Natural killer cell (primary cell): ENCODE measurements around the gene CLDN22. TPM values are rescaled to one million over a fixed set of nuclear protein-coding genes. Genes with fewer than 3 reads are reported as not detected.

Experiments
- ATAC-seq, 3 donors: fragments of 150-1000 bp in 2 of 3; fragments of 200-7000 bp in 1 of 3; cut with Tn5 transposase; 1 replicate in 1 of 3; 2 replicates in 2 of 3; pipeline ENCODE4 v1.10.0; 2021; ENCODE audit warnings: mild to moderate bottlenecking in 2 of 3, moderate library complexity in 2 of 3
- DNase-seq, 2 donors: peaks; one replicate each; pipeline versions ENCODE4 v3.0.0 to v3.0.0-alpha.2; 2013 to 2021; ENCODE audit warnings: mixed read lengths in 1 of 2
- H3K27ac ChIP-seq: one replicate; pipeline ENCODE4 v1.5.1; 2013; ENCODE audit warnings: mild to moderate bottlenecking, low read length
- H3K27me3 ChIP-seq: one replicate; pipeline ENCODE4 v1.6.1; 2013; ENCODE audit warnings: low read length; ENCODE audit not compliant: control insufficient read depth, insufficient read depth
- H3K36me3 ChIP-seq: one replicate; pipeline ENCODE4 v1.6.1; 2013; ENCODE audit warnings: low read length; ENCODE audit not compliant: control insufficient read depth, insufficient read depth
- H3K4me1 ChIP-seq: one replicate; pipeline ENCODE4 v1.6.1; 2013; ENCODE audit warnings: low read length; ENCODE audit not compliant: control insufficient read depth, insufficient read depth
- H3K4me3 ChIP-seq: one replicate; pipeline ENCODE4 v1.5.1; 2013; ENCODE audit warnings: low read length
- H3K9me3 ChIP-seq: one replicate; pipeline ENCODE4 v1.6.1; 2013; ENCODE audit warnings: low read length; ENCODE audit not compliant: control insufficient read depth, insufficient read depth
- H3K27ac Mint-ChIP-seq, 2 donors: one replicate each; pipeline ENCODE4 v1.8.0; 2022; ENCODE audit warnings: mild to moderate bottlenecking in 2 of 2, mixed read lengths in 2 of 2, moderate library complexity in 1 of 2
- H3K27me3 Mint-ChIP-seq, 2 donors: one replicate each; pipeline ENCODE4 v1.8.0; 2022; ENCODE audit warnings: low read depth in 2 of 2, mixed read lengths in 2 of 2
- H3K36me3 Mint-ChIP-seq: one replicate; pipeline ENCODE4 v1.8.0; 2022; ENCODE audit warnings: mixed read lengths
- H3K4me1 Mint-ChIP-seq, 2 donors: one replicate each; pipeline ENCODE4 v1.8.0; 2022; ENCODE audit warnings: mixed read lengths in 2 of 2
- H3K4me3 Mint-ChIP-seq: one replicate; pipeline ENCODE4 v1.8.0; 2022; ENCODE audit warnings: mild to moderate bottlenecking, moderate library complexity, mixed read lengths
- H3K9me3 Mint-ChIP-seq, 2 donors: one replicate each; pipeline ENCODE4 v1.8.0; 2022; ENCODE audit warnings: mixed read lengths in 2 of 2
- CTCF ChIP-seq: fragments of 200-600 bp; IDR thresholded peaks from one replicate; pipeline ENCODE4 v1.8.0; 2022; ENCODE audit warnings: antibody characterized with exemption
- WGBS: methylation state at CpG from one replicate; pipeline ENCODE4 v1.1.7; 2013; ENCODE audit warnings: missing lambda C conversion rate; ENCODE audit not compliant: insufficient coverage; 5-methylcytosine and 5-hydroxymethylcytosine counted together
- intact Hi-C: fragments of 100-400 bp; cut with micrococcal nuclease; formaldehyde crosslinking; loops from one replicate; pipeline ENCODE4 v1.14.2; 2022
- total RNA-seq, 4 donors: library from RNA; stranded (reverse); fragments of 120-200 nt in 1 of 4; gene quantifications; one replicate each; pipeline versions ENCODE4 v1.2.3 to v1.2.4, GENCODE V29; 2013 to 2022

The CLDN22 gene
- total RNA-seq, 3 donors from 2014 or later (not counting 1 experiment from before 2014, with no cell fraction given), result 0.25 to 0.60 TPM; not detected in 1

GRCh38 chr4:183347146-183347545 is 27.1 kb upstream of the CLDN22 start:
- intact Hi-C loops, result no loop called here

GRCh38 chr4:183345261-183345660 is 25.2 kb upstream of the CLDN22 start:
- no peaks in the 10 kb centered on the region for H3K9me3 Mint-ChIP-seq
- no peaks in the 10 kb centered on the region for H3K36me3 Mint-ChIP-seq
- peaks cover 4 to 5% of the 10 kb centered on the region in 2 donors for H3K4me1 Mint-ChIP-seq
- intact Hi-C loops, result no loop called here
- no peak for TF ChIP-seq CTCF
- H3K4me3 Mint-ChIP-seq, result no peak overlapping the region
- Histone ChIP-seq H3K4me1 (peaks cover 16% of the 10 kb centered on the region), H3K9me3 (no peaks in the 10 kb centered on the region), H3K27ac (no peak overlapping the region), H3K36me3 (no peaks in the 10 kb centered on the region), H3K4me3 (no peak overlapping the region), H3K27me3 (peaks cover 11% of the 10 kb centered on the region)
- no peak overlapping the region for H3K27ac Mint-ChIP-seq
- peaks cover 1 to 16% of the 10 kb centered on the region in 2 donors for H3K27me3 Mint-ChIP-seq
- 88% methylated on average over 4 of the region's 4 CpGs for WGBS
- no peak for ATAC-seq
- DNase-seq, result no peak

More at GRCh38 chr4:183347146-183347545, 27.1 kb upstream of the CLDN22 start:
- Mint-ChIP-seq H3K4me3 (no peak overlapping the region), H3K27me3 (peaks cover 9 to 27% of the 10 kb centered on the region in 2 donors), H3K27ac (no peak overlapping the region), H3K9me3 (no peaks in the 10 kb centered on the region), H3K36me3 (no peaks in the 10 kb centered on the region), H3K4me1 (peaks cover 4 to 5% of the 10 kb centered on the region in 2 donors)
- WGBS, result 80% methylated on average over 8 of the region's 8 CpGs
- no peak overlapping the region for H3K27ac ChIP-seq
- ATAC-seq, result no peak
- TF ChIP-seq CTCF, result no peak
- H3K27me3 ChIP-seq, result peaks cover 11% of the 10 kb centered on the region
- DNase-seq, result no peak
- H3K36me3 ChIP-seq, result no peaks in the 10 kb centered on the region
- H3K9me3 ChIP-seq, result no peaks in the 10 kb centered on the region
- peaks cover 16% of the 10 kb centered on the region for H3K4me1 ChIP-seq
- no peak overlapping the region for H3K4me3 ChIP-seq

- H3K4me3 ChIP-seq, result no peak overlapping the region
- peaks cover 16% of the 10 kb centered on the region for H3K4me1 ChIP-seq
- Mint-ChIP-seq H3K36me3 (no peaks in the 10 kb centered on the region), H3K4me3 (peak overlapping the region; percentile 28), H3K27me3 (peaks cover 0 to 17% of the 10 kb centered on the region in 2 donors), H3K27ac (no peak overlapping the region), H3K4me1 (peaks cover 4 to 5% of the 10 kb centered on the region in 2 donors), H3K9me3 (no peaks in the 10 kb centered on the region)
- no peaks in the 10 kb centered on the region for H3K36me3 ChIP-seq
- TF ChIP-seq CTCF, result no peak
- intact Hi-C loops, result no loop called here
- no peak for ATAC-seq
- H3K27me3 ChIP-seq, result peaks cover 11% of the 10 kb centered on the region
- no peak overlapping the region for H3K27ac ChIP-seq
- no peak for DNase-seq
- 91% methylated on average over 15 of the region's 15 CpGs for WGBS
- no peaks in the 10 kb centered on the region for H3K9me3 ChIP-seq
These were observed 24.6 kb upstream of the CLDN22 start for GRCh38 chr4:183344523-183345255.

GRCh38 chr4:183343730-183344129 is 23.7 kb upstream of the CLDN22 start:
- WGBS, result 78% methylated on average over 6 of the region's 7 CpGs
- ATAC-seq (no peak), DNase-seq (no peak)
- Histone ChIP-seq H3K4me1 (peaks cover 16% of the 10 kb centered on the region), H3K27me3 (peaks cover 11% of the 10 kb centered on the region), H3K9me3 (no peaks in the 10 kb centered on the region), H3K4me3 (no peak overlapping the region), H3K36me3 (no peaks in the 10 kb centered on the region), H3K27ac (no peak overlapping the region)
- no peak for TF ChIP-seq CTCF
- peaks cover 4 to 5% of the 10 kb centered on the region in 2 donors for H3K4me1 Mint-ChIP-seq
- H3K4me3 Mint-ChIP-seq, result peak overlapping the region; percentile 68
- intact Hi-C loops, result no loop called here
- H3K27me3 Mint-ChIP-seq, result peaks cover 0 to 17% of the 10 kb centered on the region in 2 donors
- no peak overlapping the region for H3K27ac Mint-ChIP-seq
- no peaks in the 10 kb centered on the region for H3K36me3 Mint-ChIP-seq
- H3K9me3 Mint-ChIP-seq, result no peaks in the 10 kb centered on the region
